IPS-11a (cell line): Measurements from ENCODE around the gene TMC3.
"Not testable (repeated sequence)": the region's sequence is repeated elsewhere in the genome, so short reads cannot be mapped to it uniquely, and the experiment has no call there.

ENCODE experiments used
- H3K4me3 ChIP-seq: one replicate; pipeline ENCODE4 v1.5.1; 2013; ENCODE audit warnings: low read depth, low read length, control low read depth

Gene TMC3

DNA sequence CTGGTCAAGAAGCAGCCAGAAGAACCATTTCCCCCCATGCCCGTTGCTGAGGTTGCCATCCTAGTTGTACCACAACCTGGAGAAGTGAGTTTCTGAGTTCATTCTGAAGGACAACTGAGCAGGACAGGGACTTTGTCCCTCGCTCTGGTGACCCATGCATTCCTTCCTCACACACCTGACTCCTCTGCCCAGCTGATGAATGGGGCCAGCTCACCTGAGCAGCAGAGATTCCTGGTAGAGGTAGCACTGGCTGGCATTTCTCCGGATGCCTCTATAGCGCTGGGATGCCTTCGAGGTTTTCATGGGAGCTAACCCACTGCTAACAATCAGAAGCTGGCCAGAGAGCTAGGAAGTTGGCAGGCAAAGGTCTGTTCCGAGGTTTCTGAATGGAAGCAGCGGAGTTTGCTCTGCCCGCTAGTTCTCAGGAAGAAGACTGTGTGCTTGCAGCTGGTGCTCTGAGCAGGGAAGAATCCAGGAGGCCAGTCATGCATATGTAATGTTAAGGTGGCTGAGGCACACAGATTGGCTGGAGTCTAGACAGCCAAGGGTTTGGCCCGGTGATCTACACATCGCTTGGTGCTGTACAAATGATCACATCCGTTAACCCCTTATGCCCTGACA, at the start of gene TMC3:
TSS of gene TMC3 (minus strand) at position 439 of the 621 bp plus-strand sequence. CDS start at position 303, 136 bp downstream.
- no peak within 1 kb of the TSS for H3K4me3 ChIP-seq

DNA sequence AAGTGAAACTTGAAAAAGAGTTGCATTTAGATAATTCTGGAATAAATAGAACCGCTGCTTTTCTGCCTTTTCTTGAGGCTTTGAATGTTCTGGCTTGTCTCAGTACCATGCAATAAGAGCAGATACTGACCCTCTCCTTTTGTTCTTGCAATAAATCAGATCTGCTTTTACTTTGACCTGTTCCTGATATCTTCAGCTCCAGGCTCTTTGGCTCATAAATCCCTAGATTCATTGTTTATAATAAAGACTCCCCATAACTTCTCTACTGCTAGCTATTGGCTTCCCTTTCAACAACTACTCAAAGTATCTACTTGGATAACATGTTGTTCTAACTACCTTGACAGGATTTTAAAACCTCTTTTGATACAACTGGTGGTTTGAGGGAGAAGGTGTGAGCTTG, 47.4 kb upstream of the TMC3 start:
- no peak overlapping the region for H3K4me3 ChIP-seq

GRCh38 chr15:81419332-81419943, 45.4 kb upstream of the TMC3 start:
- no peak overlapping the region for H3K4me3 ChIP-seq

DNA sequence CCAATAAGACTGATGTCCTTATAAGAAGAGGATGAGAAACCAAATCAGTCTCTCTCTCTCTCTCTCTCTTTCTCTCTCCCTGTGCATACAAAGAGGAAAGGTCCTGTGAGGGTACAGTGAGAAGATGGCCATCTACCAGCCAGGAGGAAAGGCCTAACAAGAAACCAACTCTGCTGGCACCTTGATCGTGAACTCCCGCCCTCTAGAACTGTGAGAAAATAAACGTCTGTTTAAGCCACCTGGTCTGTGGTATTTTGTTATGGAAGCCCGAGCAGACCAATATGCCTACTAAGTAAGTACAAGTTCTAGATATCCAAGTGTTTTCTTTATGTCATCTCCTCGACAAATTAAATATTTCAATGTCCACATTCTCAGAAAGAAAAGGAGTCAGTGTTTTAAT, 44.9 kb upstream of the TMC3 start:
- no peak overlapping the region for H3K4me3 ChIP-seq

DNA sequence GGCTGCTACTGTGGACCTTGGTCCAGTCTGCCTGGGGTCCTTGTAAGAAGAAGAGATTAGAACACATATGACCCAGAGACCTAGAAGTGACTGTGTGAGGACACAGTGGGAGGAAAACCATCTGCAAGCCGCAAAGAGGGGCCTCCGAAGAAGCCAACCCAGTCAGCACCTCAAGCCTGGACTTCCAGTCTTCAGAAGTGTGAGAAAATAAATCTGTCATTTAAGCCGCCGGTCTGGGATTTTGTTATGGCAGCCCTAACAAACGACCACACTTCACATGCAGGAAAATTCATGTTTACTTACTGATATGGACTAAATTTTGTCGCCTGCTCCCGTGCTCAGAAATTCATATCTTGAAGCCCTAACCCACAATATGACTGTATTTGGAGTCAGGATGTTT, 44.4 kb upstream of the TMC3 start:
- no peak overlapping the region for H3K4me3 ChIP-seq

DNA sequence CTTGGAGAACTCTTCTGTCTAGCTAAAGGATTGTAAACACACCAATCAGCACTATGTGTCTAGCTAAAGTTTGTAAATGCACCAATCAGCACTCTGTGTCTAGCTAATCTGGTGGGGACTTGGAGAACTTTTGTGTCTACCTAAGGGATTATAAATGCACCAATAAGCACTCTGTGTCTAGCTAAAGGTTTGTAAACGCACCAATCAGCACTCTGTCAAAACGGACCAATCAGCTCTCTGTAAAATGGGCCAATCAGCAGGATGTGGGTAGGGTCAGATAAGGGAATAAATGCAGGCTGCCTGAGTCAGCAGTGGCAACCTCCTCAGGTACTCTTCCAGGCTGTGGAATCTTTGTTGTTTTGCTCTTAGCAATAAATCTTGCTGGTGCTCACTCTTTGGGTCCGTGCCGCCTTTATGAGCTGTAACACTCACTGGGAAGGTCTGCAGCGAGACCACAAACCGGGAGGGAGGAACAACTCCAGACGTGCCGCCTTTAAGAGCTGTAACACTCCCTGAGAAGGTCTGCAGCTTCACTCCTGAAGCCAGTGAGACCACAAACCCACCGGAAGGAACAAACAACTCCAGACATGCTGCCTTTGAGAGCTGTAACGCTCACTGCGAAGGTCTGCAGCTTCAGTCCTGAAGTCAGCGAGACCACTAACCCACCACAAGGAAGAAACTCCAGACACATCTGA, 40.4 kb upstream of the TMC3 start:
- not testable (repeated sequence) for H3K4me3 ChIP-seq

DNA sequence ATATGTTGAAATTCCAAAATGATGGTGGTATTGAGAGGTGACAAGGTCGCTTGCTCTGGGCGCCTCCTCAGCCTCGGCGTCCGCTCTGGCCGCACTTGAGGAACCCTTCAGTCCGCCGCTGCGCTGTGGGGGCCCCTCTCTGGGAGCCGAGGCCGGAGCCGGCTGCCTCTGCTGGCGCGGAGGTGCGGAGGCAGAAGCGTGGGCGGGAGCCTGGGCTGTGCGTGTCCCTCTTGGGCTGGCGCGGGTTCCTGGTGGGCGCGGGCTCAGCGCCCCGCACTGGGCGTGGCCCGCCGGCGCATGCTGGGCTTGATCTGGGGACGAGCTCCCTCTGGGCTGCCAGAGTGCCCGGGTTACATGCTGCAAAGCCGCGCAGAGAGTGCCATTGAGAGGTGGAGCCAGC, 39.8 kb upstream of the TMC3 start:
- no peak overlapping the region for H3K4me3 ChIP-seq

DNA sequence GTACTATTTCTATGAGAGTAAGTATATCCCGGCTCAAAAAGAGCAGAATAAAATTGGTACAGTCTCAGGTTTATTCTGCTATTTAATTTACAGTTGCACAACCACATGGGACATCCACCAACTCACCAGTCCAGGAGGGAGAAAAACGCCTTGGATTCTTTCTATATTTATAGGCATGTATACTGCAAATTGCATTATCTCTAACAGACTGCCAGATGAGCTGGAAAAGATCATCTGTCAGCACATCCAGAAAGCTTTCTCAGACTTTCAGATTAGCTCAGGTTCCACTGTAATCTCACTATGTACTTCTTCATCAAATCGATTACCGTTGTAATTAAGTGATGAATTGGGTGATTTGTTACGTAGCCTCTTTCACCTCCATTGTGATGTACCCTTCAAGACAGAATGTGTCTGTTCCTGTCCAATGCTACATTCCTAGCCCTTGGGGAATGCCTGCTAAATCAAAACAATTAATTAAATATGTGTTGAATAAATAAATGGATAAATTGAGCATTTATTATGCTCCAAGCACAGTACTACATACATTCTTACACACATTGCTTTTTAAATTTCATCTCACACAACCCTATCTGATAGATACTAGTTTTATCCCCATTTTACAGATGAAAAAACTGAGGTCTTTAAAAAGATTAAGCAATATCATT, 38.1 kb upstream of the TMC3 start:
- H3K4me3 ChIP-seq = no peak overlapping the region

GRCh38 chr15:81411051-81411450, 37.0 kb upstream of the TMC3 start:
- H3K4me3 ChIP-seq = no peak overlapping the region

DNA sequence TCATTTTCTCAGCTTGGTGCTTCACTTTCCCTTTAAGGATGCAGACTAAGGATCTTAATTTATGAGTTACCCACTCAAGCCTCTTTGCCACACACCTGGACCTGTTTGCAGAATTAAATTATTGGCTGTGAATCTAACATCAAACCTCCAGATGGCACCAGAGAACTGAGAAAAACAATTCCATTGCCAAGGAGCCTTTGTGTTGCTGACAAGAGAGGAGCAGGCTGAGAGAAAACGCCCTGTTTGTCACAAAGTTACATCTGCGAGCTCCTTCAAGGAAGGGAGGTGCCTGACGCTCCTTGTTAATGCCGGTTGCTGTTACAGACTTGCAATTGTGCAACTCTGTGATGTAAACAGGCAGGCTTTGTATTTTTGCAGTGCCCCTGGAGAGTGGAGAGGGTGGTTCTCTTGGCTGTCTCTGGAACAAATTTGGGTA, 36.3 kb upstream of the TMC3 start:
- no peak overlapping the region for H3K4me3 ChIP-seq

DNA sequence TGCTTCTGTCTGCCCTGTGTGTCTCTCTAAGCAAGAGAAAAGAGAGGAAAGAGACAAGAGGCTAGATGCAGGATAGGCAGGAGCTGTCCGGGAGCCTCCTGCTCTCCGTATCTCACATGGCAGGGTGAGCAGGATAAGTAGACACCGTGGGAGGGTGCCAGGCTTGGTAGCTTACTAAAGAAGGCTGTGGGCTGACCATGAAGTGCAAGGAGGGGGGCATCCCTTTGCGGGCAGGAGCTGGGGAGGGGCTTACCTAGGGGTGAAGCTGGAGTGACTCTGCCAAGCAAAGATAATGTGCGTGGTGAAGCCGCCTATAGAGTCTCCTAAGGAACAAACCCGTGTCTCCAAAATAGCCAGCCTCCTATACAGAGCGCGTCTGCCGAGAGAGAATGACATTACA, 33.7 kb upstream of the TMC3 start:
- H3K4me3 ChIP-seq = no peak overlapping the region

- H3K4me3 ChIP-seq = no peak overlapping the region
Observed at GRCh38 chr15:81407176-81407575, 33.2 kb upstream of the TMC3 start.

DNA sequence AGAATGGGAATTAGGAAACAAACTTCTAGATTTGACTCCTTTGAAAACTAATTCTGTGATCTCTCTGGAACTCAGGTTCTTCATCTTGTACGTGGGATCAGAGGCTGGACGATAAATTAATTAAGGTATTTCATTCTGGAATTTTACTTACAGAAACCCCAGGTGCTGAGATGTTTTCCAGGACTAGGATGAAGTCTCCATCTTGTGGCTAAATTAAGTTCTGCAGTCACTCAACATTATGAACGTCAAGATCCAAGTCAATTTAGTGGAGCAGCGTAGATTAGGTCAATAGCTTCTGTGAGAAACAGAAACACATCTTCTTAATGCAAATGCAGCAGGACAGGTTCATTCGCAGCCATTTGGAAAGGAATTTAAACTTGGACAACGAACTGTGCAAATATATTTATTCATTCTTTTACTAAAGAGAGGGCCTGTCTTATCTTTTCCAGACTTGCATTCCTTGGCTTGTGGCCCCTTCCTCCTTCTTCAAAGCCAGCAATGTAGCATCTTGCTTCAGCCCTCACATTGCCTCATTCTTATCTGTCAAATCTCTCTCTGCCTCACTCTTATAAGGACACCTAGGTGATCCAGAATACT, 26.7 kb upstream of the TMC3 start:
- no peak overlapping the region for H3K4me3 ChIP-seq

- no peak overlapping the region for H3K4me3 ChIP-seq
Observed at GRCh38 chr15:81398910-81399551, 25.0 kb upstream of the TMC3 start.

DNA sequence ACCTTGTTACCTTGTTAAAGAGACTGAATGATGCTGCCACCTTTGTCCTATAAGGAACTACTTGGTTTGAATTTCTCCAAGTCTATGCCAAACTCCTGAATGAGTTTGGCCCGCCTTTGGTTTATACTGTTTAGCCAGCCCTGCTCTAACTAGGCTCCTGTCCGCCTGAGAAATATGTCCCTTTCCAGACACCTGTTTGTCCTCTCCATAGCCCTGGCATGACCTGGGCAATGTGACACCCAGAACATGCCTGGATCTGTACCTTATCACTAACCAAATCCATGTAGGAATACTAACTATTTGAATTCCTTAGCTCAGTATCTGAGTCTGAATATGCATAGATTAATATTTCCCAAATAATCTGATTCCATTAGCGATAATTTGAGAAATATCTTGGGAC, 24.4 kb upstream of the TMC3 start:
- no peak overlapping the region for H3K4me3 ChIP-seq

- H3K4me3 ChIP-seq = no peak overlapping the region
Observed at GRCh38 chr15:81394603-81395002, 20.6 kb upstream of the TMC3 start.

DNA sequence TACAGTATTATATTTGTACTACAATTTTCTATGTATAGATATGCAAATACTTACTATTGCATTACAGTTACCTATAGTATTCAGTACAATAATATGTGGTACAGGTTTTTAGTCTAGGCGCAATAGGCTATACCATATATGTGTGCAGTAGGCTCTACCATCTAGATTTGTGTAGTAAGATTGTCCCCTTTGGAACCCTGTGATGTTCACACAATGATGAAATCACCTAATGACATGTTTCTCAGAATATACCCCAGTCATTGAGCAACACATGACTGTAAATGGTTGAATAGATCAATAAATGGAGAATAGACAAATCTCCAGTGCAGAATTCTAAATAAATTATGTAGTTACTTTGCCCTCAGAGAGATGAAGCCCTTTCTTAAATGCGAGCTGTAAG, 17.6 kb upstream of the TMC3 start:
- H3K4me3 ChIP-seq = no peak overlapping the region

GRCh38 chr15:81388436-81388770, 14.4 kb upstream of the TMC3 start:
- no peak overlapping the region for H3K4me3 ChIP-seq

DNA sequence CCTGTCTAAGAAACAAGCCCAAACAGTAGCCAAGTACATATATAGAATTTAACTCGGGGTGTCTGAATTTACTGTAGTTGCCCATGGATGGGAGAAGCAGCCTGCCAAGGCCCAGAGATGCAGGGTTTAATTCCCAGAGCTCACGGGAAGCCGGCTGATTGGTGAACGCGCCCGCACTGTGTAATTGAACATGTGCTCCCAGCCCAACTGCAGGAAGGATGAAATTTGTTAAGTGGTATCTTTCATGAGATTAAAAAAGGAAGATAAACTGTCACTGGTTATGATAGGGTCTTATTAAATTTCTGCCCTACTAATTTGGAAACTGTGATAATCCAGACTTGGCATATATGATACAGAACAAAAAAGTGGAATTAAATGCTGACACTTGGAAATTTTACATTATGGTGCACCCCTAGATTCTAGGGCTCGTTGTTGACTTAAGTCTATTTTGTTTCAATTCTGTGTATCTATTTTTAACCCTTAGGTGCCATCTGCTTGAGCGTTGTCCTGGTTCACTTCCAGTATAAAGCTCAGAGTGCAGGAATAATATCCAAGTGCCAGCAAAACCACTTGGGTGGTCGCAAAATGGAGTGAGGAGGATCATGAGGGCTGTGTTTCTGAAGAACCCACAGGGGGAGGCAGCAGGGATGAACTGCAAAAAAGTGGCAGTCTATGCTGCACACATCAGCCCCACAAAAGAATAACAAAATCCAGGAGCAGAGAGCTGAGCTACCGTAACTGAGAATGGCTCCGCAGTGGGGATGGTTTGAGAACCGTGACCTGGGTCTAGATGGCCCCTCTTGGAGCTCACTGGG, 13.8 kb upstream of the TMC3 start:
- H3K4me3 ChIP-seq = no peak overlapping the region

DNA sequence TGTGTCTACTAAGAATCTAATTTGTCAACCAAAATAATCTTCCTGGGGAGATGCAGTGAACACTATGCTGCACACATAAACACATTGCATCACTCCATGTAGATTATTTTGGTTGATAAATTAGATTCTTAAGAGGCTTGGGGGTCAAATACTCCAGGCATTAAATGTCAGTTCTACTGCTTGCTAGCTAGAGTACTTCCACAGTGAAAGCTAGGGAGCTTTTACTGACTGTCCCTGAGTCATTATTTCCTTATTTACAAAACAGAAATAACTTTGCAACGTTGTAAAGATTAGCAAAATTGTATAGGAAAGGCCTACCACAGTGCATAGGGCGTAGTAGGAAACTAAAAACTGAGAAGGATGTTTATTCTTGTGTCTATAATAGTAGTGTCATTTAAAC, 12.9 kb upstream of the TMC3 start:
- no peak overlapping the region for H3K4me3 ChIP-seq
